Tongue (tissue), 2 donors: ENCODE results near the gene STX10. TPM values are rescaled to one million over a fixed set of nuclear protein-coding genes. Genes with fewer than 3 reads are reported as not detected.
"Not testable (repeated sequence)": the region's sequence is repeated elsewhere in the genome, so short reads cannot be mapped to it uniquely, and the experiment has no call there.

Experiments used
- DNase-seq: peaks from one replicate; pipeline ENCODE4 v3.0.0-alpha.2; 2015
- total RNA-seq: library from RNA; depleted of rRNA; stranded (reverse); fragments of >200 nt; gene quantifications from one replicate; pipeline ENCODE4 v1.2.3, GENCODE V29; 2014

STX10 gene, protein sequence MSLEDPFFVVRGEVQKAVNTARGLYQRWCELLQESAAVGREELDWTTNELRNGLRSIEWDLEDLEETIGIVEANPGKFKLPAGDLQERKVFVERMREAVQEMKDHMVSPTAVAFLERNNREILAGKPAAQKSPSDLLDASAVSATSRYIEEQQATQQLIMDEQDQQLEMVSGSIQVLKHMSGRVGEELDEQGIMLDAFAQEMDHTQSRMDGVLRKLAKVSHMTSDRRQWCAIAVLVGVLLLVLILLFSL
- 48.4 TPM for total RNA-seq

DNA sequence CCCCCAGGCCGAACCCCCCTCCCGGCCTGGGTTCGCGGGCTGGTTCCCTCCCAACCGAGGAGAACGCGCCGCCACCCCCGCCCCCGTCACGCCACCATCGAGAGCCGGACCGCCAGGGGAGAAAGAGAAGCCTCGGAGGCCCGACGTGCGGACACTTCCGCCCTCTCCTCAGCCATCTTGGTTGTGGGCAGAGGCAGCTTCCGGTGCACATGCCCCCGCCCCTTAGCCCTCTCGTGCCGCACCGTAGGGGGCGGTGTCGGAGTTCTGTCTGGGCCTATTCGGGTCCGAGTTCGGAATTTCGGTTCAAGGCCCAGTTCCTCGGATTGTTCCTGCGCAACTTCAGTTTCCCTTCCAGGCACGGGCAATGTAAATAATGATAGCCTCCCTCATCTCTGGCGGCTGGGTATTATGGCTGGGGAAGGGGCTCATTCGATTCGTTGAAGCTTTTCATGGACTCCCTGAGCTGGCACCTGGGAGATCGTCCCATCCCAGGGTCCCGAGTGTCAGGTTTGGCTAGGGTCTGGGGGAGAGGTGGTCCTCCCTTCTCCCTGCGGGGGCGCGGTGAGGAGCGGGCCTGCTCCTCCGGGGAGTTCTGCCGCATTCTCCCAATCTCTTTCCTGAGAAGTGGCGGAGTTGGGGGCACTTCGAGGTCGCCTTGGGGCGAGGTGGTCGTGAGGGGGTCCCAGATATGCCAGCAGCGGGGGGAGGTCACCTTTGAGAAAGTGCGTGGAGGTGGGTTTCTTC lies at the start of gene STX10, which contains the start of gene IER2:
Gene STX10 (minus strand): TSS at position 189 of the 744 bp plus-strand sequence. CDS start 202 bp downstream, outside the sequence.
Gene IER2 (plus strand): TSS at position 225 of the 744 bp plus-strand sequence. CDS start 2,776 bp downstream, outside the sequence.
- DNase-seq: peak; percentile 98

DNA sequence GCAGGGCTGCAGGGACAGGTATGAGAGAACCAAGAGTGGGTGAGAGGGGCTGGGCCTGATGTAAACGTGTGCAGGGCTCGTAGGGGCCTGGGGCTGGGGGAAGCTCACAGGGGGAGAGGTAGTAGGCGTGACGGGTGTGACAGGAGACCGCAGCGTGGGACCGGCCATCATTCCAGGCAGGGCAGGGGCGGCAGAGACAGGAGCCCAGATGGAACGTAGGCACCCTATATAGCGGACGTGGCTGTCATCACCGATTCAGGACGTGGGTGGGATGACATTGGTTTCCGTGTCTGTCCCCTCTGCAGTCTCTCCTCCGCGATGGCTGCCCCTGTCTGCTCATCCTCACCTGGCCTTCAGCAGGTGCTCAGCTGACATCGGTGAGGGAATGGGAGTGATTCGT lies 48.5 kb upstream of the STX10 start:
- DNase-seq: no peak

DNA sequence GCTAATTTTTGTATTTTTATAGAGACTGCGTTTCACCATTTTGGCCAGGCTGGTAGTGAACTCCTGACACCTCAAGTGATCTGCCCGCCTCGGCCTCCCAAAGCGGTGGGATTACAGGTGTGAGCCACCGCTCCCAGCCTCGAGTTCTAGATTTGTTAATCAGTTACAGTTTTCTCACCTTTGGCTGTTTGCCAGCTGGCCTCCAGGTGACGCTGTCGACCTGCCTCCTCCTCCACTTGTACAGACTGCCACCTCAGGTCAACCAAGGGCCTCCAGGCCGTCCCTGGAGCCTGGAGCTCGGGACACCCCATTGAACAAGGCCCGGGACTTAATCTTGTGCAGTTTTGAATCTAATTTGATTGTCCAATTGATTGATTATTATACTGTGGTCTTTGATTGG lies 45.5 kb upstream of the STX10 start:
- no peak for DNase-seq

DNA sequence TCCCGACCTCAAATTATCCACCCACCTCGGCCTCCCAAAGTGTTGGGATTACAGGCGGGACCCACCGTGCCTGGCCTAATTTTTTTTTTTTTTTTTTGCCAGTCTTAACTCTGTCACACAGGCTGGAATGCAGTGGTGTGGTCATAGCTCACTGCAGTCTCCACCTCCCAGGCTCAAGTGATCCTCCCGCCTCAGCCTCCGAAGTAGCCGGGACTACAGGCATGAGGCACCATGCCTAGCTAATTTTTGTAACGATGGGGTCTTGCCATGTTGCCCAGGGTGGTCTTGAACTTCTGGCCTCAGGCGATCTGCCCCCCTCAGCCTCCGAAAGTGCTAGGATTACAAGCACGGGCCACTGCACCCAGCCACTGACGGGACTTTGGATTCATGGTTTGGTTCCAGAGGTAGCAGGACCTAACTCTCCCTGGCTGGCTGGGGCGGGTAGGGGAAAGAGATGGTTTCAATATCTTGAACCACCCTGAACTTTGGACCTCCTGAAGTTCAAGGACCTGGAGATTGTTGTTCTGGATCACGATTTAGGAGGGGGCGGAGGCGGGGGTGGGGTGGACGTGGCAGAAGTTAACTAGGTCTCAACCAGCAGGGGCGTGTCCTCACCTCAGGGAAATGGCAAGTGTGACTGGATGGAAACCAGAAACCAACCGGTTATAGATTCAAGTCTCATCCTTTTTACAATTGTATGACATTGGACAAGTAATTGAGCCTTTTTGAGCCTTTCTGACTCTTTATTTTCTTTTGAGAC lies 40.8 kb upstream of the STX10 start:
- DNase-seq: no peak

DNA sequence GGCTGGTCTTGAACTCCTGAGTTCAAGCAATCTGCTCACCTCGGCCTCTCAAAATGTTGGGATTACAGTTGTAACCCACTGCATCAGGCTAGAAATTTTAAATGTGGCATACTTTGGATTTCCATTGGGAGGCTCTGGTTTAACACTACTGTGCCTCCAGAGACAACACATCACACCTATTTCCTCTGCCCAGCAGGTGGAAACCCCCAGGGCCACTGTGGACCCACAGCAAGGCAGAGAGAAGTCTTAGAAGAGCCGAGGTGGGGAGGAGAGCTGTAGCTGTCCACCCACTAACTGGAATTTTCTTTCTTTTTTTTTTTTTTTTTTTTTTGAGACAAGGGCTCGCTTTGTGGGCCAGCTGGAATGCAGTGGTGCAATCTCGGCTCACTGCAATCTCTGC lies 39.4 kb upstream of the STX10 start:
- DNase-seq: no peak

DNA sequence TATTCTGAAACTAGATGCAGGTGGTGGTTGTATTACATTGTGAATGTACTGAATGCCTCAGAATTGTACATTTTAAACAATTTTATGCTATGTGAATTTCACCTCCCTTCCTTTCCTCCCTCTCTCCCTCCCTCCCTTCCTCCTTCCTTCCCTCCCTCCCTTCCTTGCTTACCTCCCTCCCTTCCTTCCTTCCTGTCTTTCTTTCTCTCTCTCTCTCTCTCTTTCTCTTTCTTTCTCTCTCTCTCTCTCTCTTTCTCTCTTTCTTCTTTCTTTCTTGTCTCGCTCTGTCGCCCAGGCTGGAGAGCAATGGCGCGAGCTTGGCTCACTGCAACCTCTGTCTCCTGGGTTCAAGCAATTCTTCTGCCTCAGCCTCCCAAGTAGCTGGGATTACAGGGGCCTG lies 37.2 kb upstream of the STX10 start:
- no peak for DNase-seq

DNA sequence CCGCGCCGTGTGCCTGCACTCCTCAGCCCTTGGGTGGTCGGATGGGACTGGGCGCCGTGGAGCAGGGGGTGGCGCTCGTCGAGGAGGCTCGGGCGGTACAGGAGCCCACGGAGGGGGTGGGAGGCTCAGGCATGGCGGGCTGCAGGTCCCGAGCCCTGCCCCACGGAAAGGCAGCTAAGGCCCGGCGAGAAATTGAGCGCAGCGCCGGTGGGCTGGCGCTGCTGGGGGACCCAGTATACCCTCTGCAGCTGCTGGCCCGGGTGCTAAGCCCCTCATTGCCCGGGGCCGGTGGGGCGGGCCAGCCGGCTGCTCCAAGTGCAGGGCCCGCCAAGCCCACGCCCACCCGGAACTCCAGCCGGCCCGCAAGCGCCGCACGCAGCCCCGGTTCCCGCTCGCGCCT lies 36.5 kb upstream of the STX10 start:
- not testable (repeated sequence) for DNase-seq

DNA sequence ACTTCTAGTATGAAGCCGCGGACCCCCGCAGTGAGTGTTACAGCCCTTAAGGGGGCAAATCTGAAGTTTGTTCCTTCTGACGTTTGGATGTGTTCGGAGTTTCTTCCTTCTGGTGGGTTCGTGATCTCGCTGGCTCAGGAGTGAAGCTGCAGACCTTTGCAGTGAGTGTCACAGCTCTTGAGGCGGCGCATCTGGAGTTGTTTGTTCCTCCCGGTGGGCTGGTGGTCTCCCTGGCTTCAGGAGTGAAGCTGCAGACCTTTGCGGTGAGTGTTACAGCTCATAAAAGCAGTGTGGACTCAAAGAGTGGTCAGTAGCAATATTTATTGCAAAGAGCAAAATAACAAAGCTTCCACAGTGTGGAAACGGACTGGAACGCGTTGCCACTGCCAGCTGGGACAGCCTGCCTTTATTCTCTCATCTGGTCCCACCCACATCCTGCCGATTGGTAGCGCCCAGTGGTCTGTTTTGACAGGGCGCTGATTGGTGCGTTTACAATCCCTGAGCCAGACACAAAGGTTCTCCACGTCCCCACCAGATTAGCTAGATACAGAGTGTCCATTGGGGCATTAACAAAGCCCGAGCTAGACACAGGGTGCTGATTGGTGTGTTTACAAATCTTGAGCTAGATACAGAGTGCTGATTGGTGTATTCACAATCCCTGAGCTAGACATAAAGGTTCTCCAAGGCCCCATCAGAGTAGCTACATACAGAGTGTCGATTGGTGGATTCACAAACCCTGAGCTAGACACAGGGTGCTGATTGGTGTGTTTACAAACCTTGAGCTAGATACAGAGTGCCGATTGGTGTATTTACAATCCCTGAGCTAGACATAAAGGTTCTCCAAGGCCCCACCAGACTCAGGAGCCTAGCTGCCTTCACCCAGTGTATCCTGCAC lies 35.8 kb upstream of the STX10 start:
- DNase-seq: not testable (repeated sequence)

DNA sequence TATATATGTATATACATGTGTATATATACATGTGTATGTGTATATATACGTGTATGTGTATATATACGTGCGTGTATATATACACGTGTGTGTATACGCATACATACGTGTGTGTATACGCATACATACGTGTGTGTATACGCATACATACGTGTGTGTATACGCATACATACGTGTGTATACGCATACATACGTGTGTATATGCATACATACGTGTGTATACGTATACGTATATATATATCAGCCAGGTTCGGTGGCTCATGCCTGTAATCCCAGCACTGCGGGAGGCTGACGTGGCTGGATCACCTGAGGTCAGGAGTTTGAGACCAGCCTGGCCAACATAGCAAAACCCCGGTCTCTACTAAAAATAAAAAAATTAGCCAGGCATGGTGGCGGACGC lies 34.8 kb upstream of the STX10 start:
- DNase-seq: not testable (repeated sequence)

DNA sequence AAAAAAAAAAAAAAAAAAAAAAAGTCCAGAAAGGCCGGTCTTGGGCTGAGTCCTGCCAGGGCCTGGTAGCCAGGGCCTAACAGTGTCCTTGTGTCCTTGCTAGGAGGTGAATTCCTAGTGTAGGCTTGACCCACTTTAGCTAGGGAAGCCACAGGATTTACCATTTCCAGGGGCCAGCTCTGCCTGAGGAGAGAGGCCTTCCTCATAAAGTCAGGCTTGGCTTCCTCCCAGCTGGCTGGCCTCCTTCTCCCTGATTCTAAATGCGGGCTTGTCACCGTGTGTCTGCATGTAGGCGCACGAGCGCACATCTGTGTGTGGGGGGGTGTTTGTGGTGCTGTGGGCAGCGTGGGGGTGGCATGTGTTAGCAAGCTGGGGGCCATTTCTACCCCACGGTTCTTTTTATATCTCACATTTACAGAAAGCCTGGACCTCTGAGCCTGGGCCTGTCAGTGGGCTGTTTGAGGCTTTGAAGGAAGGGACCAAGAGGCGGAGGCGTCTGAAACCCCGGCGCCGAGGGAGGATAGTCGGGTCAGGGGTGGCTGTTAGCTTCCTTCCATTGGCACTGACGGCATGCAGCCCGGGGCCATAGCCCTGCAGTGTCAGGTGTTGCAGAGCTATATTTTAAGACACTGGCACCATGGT lies 31.7 kb upstream of the STX10 start:
- peak; percentile 90 for DNase-seq

DNA sequence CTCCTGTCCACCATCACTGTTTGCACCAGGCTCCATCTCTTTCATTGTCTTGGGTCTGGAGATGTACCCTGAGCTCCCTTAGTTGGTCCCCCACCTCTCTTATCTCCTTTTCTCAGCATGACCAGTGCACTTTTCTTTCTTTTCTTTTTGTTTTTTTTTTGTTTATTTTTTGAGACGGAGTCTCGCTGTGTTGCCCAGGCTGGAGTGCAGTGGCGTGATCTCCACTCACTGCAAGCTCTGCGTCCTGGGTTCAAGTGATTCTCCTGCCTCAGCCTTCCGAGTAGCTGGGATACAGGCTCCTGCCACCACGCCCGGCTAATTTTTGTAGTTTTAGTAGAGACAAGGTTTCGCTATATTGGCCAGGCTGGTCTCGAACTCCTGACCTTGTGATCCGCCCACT lies 28.1 kb upstream of the STX10 start:
- DNase-seq: not testable (repeated sequence)

DNA sequence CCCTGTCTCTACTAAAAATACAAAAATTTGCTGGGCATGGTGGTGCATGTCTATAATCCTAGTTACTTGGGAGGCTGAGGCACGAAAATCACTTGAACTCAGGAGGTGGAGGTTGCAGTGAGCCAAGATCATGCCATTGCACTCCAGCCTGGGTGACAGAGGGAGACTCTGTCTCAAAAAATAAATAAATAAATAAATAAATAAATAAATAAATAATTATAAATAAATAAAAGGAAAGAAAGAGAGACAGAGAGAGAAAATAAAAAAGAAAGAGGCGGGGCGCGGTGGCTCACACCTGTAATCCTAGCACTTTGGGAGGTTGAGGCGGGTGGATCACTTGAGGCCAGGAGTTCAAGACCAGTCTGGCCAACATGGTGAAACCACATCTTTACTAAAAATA lies 27.4 kb upstream of the STX10 start:
- not testable (repeated sequence) for DNase-seq

DNA sequence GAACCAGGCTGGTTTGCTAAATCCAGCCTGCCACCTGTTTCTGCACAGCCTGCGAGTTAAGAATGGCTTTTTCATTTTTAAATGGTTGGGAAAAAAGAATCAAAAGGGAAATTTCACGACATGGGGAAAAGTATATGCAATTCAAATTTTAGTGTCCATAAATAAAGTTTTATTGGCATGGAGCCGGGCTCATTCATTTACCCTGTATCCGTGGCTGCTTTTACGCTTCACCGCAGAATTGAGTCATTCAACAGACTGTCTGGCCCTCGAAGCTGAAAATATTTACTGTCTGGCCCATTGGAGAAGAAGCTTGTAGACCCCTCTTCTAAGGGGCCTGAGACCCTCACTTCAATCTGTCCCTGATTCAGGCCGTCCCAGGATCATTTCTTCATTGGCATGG lies 26.2 kb upstream of the STX10 start:
- no peak for DNase-seq

DNA sequence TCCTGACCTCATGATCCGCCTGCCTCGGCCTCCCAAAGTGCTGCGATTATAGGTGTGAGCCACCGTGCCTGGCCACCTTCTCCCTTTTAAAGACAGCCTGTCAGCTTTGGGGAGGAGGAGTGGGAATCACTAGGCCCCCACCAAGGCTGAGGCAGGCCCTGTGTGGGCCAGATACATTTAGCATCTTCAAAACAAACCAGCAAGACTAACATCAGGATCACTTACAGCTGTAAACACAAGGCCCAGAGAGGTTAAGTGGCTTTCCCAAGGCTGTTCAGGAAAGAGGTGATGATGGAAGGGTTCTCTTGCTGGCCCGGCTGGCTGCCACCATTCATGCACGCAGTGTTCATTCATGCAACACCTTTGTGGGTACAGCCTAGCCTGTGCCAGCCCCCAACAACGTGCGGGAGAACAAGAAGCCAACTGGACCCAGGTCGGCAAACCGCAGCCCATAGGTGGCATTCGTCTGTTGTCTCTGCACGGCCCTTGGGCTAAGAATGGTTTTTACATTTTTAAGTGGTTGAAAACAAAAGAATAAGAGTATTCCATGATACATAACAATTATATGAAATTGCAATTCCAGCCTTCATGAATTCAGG lies 23.1 kb upstream of the STX10 start:
- no peak for DNase-seq

DNA sequence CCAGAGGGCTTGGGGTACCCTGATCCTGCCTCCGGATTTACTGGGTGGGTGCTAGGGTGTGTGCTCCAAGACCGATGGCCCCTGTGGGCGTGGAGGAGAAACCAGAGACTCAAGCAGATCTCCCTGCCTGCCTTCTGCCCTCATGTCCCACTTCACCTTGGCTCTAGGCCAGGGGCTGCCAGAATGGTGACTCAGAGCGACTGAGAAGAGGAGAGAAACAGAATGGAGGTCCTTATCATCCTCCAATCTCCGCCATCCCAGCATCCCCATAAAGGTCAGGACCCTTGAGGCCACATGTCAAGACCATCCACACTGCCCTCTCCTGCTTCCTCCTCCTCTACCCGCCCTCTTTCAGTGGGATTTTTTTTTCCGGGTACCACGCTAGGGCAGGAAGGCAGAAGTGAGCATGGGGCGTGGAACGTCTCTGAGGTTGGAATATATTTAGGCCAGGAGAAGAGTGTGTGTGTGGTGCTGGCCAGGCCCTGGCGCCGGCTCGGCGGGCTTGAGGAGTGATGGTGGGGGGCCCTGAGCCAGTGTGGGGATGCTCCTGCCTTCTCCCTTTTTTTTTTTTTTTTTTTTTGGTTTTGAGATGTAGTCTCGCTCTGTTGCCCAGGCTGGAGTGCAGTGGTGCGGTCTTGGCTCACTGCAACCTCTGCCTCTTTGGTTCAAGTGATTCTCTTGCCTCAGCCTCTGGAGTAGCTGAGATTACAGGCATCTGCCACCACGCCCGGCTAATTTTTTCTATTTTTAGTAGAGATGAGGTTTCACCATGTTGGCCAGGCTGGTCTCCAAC lies 22.4 kb upstream of the STX10 start:
- DNase-seq: peak; percentile 86

DNA sequence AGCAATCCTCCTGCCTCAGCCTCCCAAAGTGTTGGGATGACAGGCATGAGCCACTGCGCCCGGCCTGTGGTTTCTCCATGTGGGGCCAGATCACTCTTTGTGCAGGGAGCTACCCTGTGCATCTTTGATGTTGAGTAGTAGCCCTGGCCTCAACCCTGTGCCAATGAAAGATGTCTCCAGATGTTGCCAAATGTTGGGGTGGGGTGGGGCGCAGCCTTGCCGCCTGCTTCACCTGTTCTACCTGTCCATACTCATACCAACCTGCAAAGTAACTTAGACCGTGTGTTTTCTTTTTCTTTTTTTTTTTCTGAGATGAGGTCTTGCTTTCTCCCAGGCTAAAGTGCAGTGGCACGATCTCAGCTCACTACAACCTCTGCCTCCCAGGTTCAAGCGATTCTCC lies 21.0 kb upstream of the STX10 start:
- no peak for DNase-seq

DNA sequence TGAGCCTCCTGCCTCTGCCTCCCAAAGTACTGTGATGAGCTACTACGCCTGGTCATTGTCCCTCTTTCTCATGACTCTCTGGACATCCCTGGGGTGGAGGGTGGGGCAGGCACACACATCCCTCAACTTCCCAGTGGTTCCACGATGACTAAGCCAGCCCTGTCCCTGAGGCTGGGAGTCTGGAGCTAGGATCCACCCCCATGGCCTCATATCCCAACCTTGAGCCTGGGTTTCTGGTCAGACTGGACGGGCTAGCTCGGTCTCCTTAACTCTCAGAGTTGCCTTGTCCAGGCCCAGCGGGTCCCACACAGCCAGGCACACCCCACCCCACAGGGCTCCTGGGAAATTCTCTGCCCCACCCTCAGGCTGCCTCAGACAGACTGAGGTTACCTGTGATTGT lies 19.6 kb upstream of the STX10 start:
- DNase-seq: no peak

DNA sequence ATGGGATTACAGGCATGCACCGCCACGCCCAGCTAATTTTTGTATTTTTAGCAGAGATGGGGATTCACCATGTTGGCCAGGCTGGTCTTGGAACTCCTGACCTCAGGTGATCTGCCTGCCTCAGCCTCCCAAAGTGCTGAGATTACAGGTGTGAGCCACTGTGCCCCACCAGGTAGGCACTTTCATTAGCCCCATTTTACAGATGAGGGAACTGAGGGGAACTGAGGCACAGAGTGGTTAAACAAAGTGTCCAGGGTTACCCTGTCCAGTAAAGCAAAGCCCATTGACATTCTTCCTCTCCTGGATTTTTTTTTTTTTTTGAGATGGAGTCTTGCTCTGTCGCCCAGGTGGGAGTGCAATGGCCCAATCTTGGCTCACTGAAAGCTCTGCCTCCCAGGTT lies 16.0 kb upstream of the STX10 start:
- DNase-seq: not testable (repeated sequence)

DNA sequence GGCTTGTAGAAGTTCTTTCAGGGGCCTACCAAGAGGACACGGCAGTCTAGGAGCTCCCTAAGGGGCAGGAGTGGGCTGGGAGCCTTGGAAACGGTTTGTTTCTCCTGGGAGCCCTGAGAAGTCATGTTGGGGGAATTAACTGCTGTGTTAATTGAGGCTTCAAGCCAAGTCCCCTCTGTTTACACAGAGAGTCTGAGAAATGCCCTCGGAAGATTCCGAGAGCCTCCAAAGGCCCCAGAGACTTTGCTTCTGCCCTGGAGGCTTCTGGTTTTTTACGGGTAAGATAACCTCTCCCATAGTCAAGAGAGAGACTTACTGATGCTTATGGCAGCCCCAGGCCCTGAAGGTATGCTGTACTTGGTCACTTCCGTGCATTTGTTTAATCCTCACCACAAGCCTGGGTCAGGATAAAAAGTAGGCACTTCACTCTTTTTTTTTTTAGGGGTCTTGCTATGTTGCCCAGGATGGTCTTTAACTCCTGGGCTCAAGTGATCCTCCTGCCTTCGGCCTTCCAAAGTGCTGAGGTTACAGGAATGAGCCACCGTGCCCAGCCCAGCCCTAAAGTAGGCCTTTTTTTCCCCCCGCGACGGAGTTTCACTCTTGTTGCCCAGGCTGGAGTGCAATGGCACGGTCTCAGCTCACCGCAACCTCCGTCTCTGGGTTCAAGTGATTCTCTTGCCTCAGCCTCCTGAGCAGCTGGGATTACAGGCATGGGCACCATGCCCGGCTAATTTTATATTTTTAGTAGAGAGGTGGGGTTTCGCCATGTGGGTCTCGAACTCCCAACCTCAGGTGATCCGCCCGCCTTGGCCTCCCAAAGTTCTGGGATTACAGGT lies 15.2 kb upstream of the STX10 start:
- peak; percentile 35 for DNase-seq
